HCT116 (cell line): ENCODE results near the gene DDX52. TPM values are rescaled to one million over a fixed set of nuclear protein-coding genes. Genes with fewer than 3 reads are reported as not detected.

Experiments used
- ATAC-seq: fragments of 200-7000 bp; cut with Tn5 transposase; 2 replicates; pipeline ENCODE4 v1.9.1; 2020; ENCODE audit warnings: mild to moderate bottlenecking, moderate library complexity
- BruUV-seq: library from RNA; stranded (reverse); fragments of 400-500 nt; replicated peaks from 2 replicates; lab custom pipeline; 2021; lab: Mats Ljungman, UMichigan
- CTCF ChIA-PET: fragments of 300-600 bp; sonication (Branson Sonifier 250); formaldehyde crosslinking; loops from one replicate; lab custom pipeline; 2021; ENCODE audit warnings: antibody characterized with exemption; lab: Charles Lee
- POLR2A ChIA-PET: fragments of 300-600, 350-600 bp; sonication (Branson Sonifier 250); formaldehyde crosslinking; loops from one replicate; lab custom pipeline; 2021; ENCODE audit warnings: antibody characterized with exemption; lab: Charles Lee
- RAD21 ChIA-PET, 2 experiments: fragments of 300-600 bp; sonication (Branson Sonifier 250); formaldehyde crosslinking; loops; one replicate each; lab custom pipeline; 2023; ENCODE audit warnings: low total read pairs in 2 of 2; ENCODE audit not compliant: uncharacterized antibody in 2 of 2, unreplicated experiment in 2 of 2, low non-redundant PET in 1 of 2; lab: Charles Lee
- DNase-seq: peaks from one replicate; pipeline ENCODE4 v3.0.0-alpha.2; 2010; ENCODE audit warnings: low read depth, low spot score
- H2AFZ ChIP-seq: fragments of 200-600 bp; shearing (Covaris generic), sonication (generic); 2 replicates; pipeline ENCODE4 v1.6.1; 2017; ENCODE audit warnings: low read depth, mixed run types, mixed read lengths, antibody characterized with exemption, low read length; ENCODE audit not compliant: poor library complexity, severe bottlenecking
- H3K27ac ChIP-seq: 2 replicates; pipeline ENCODE4 v1.5.1; 2012; ENCODE audit warnings: low read depth, low read length
- H3K27me3 ChIP-seq: fragments of 200-600 bp; sonication (generic); 2 replicates; pipeline ENCODE4 v1.6.1; 2016; ENCODE audit warnings: mixed run types, low read length, mixed read lengths; ENCODE audit not compliant: insufficient read depth
- H3K36me3 ChIP-seq, 2 experiments: fragments of 200-500 bp in 1 of 2; fragments of 200-600 bp in 1 of 2; sonication (Bioruptor generic) in 1 of 2; sonication (generic) in 1 of 2; 2 replicates each; pipeline versions ENCODE4 v1.5.1 to v1.6.1; 2014 to 2016; ENCODE audit warnings: low read length in 2 of 2, inconsistent platforms in 1 of 2, mixed read lengths in 1 of 2, mixed run types in 1 of 2; ENCODE audit not compliant: insufficient read depth in 2 of 2, control insufficient read depth in 1 of 2
- H3K4me1 ChIP-seq, 2 experiments: fragments of 200-600 bp in 1 of 2; sonication (generic) in 1 of 2; 2 replicates each; pipeline versions ENCODE4 v1.5.1 to v1.6.1; 2012 to 2017; ENCODE audit warnings: low read length in 2 of 2, inconsistent platforms in 1 of 2, mild to moderate bottlenecking in 1 of 2, mixed read lengths in 1 of 2, mixed run types in 1 of 2, moderate library complexity in 1 of 2; ENCODE audit not compliant: insufficient read depth in 2 of 2, control insufficient read depth in 1 of 2
- H3K4me2 ChIP-seq: fragments of 200-600 bp; sonication (generic); 2 replicates; pipeline ENCODE4 v1.6.1; 2017; ENCODE audit warnings: mixed run types, low read length, mixed read lengths
- H3K4me3 ChIP-seq, 2 experiments: fragments of 200-600 bp in 1 of 2; sonication (generic) in 1 of 2; replicated peaks in 1 of 2; 2 replicates each; pipeline ENCODE4 v1.5.1; 2011 to 2016; ENCODE audit warnings: low read length in 2 of 2, control low read depth in 1 of 2, low read depth in 1 of 2, mild to moderate bottlenecking in 1 of 2, mixed read lengths in 1 of 2, mixed run types in 1 of 2
- H3K79me2 ChIP-seq: fragments of 200-600 bp; sonication (generic); 2 replicates; pipeline ENCODE4 v1.6.1; 2017; ENCODE audit warnings: mild to moderate bottlenecking, mixed run types, low read length, moderate library complexity, mixed read lengths; ENCODE audit not compliant: insufficient read depth
- H3K9ac ChIP-seq: fragments of 200-600 bp; sonication (generic); 2 replicates; pipeline ENCODE4 v1.6.1; 2016; ENCODE audit warnings: low read length, mixed read lengths
- H3K9me2 ChIP-seq: fragments of 200-600 bp; sonication (generic), shearing (Covaris generic); 2 replicates; pipeline ENCODE4 v1.6.1; 2017; ENCODE audit warnings: mixed run types, mild to moderate bottlenecking, moderate library complexity; ENCODE audit not compliant: insufficient read depth
- H3K9me3 ChIP-seq, 2 experiments: fragments of 200-500 bp in 1 of 2; fragments of 200-600 bp in 1 of 2; sonication (Bioruptor generic) in 1 of 2; sonication (generic) in 1 of 2; 2 replicates each; pipeline ENCODE4 v1.6.1; 2014 to 2017; ENCODE audit warnings: low read length in 2 of 2, mixed read lengths in 2 of 2, inconsistent platforms in 1 of 2, low read depth in 1 of 2, mild to moderate bottlenecking in 1 of 2, mixed run types in 1 of 2, moderate library complexity in 1 of 2; ENCODE audit not compliant: control insufficient read depth in 1 of 2, insufficient read depth in 1 of 2
- H4K20me1 ChIP-seq: fragments of 200-600 bp; sonication (generic), shearing (Covaris generic); 2 replicates; pipeline ENCODE4 v1.6.1; 2017; ENCODE audit warnings: mixed run types, mild to moderate bottlenecking, moderate library complexity; ENCODE audit not compliant: insufficient read depth
- ATF3 ChIP-seq: IDR thresholded peaks from 2 replicates; pipeline ENCODE4 v1.6.1; 2012
- CBX3 ChIP-seq: IDR thresholded peaks from 2 replicates; pipeline ENCODE4 v1.6.1; 2012; ENCODE audit warnings: low read depth
- EGR1 ChIP-seq: IDR thresholded peaks from 2 replicates; pipeline ENCODE4 v1.6.1; 2012; ENCODE audit warnings: low read depth
- ELF1 ChIP-seq: IDR thresholded peaks from 2 replicates; pipeline ENCODE4 v1.6.1; 2012; ENCODE audit warnings: low read depth, borderline replicate concordance
- EZH2phosphoT487 ChIP-seq: fragments of 200-600 bp; IDR thresholded peaks from 2 replicates; pipeline ENCODE4 v1.6.1; 2018; ENCODE audit warnings: antibody characterized with exemption, borderline replicate concordance
- FOSL1 ChIP-seq: IDR thresholded peaks from 2 replicates; pipeline ENCODE4 v1.6.1; 2012; ENCODE audit warnings: low read depth
- POLR2A ChIP-seq: IDR thresholded peaks from 2 replicates; pipeline ENCODE4 v1.7.0; 2011; ENCODE audit warnings: borderline replicate concordance; ENCODE audit not compliant: insufficient read depth, insufficient read length; ENCODE audit errors: extremely low read depth
- POLR2AphosphoS5 ChIP-seq: IDR thresholded peaks from 2 replicates; pipeline ENCODE4 v1.6.1; 2011; ENCODE audit warnings: mild to moderate bottlenecking, low read depth, low read length, moderate library complexity
- RAD21 ChIP-seq: IDR thresholded peaks from 2 replicates; pipeline ENCODE4 v1.6.1; 2012; ENCODE audit warnings: low read depth, mild to moderate bottlenecking
- SIN3A ChIP-seq: IDR thresholded peaks from 2 replicates; pipeline ENCODE4 v1.6.1; 2012; ENCODE audit warnings: low read depth
- SP1 ChIP-seq: IDR thresholded peaks from 2 replicates; pipeline ENCODE4 v1.6.1; 2012; ENCODE audit warnings: low read depth
- SRF ChIP-seq: IDR thresholded peaks from 2 replicates; pipeline ENCODE4 v1.6.1; 2012; ENCODE audit warnings: low read depth
- YY1 ChIP-seq: IDR thresholded peaks from 2 replicates; pipeline ENCODE4 v1.6.1; 2011; ENCODE audit warnings: low read length, low read depth, moderate library complexity, mild to moderate bottlenecking; ENCODE audit not compliant: insufficient replicate concordance; ENCODE audit errors: extremely low read depth
- ZFX ChIP-seq: fragments of 450-650 bp; IDR thresholded peaks from 2 replicates; pipeline ENCODE4 v1.6.1; 2017
- ZNF274 ChIP-seq: fragments of 200-500 bp; sonication (Bioruptor generic); IDR thresholded peaks from 2 replicates; pipeline ENCODE4 v1.6.1; 2014; ENCODE audit warnings: mild to moderate bottlenecking, low read depth, low read length, inconsistent platforms
- intact Hi-C: fragments of 100-400 bp; cut with micrococcal nuclease; formaldehyde crosslinking; loops from 2 replicates; pipeline ENCODE4 v1.10.0; 2022
- total RNA-seq: library from RNA; stranded (reverse); gene quantifications from one replicate; pipeline ENCODE4 v1.2.1, GENCODE V29; 2021; ENCODE audit not compliant: unreplicated experiment
- TF ChIP-seq, protein P1 (sequence below): IDR thresholded peaks from 2 replicates; pipeline ENCODE4 v1.6.1; 2011; ENCODE audit warnings: mild to moderate bottlenecking, low read length, moderate library complexity; ENCODE audit not compliant: insufficient replicate concordance; ENCODE audit errors: extremely low read depth
- TF ChIP-seq, protein P2 (sequence below): IDR thresholded peaks from 2 replicates; pipeline ENCODE4 v1.6.1; 2012

Gene DDX52
- total RNA-seq, 1 experiment from 2014 or later = 45.4 TPM

- H4K20me1 ChIP-seq = no peaks in the 10 kb centered on the region
- H3K4me3 ChIP-seq = no peak overlapping the region
- DNase-seq = no peak
- no peaks in the 10 kb centered on the region for H3K9me3 ChIP-seq
- H3K27ac ChIP-seq = no peak overlapping the region
- H3K4me1 ChIP-seq = peaks cover 0 to 6% of the 10 kb centered on the region in 2 experiments; a peak in 1 of 4 replicates
- peaks cover 13 to 26% of the 10 kb centered on the region in 2 experiments; a peak in 3 of 4 replicates for H3K36me3 ChIP-seq
- no peaks in the 10 kb centered on the region for H3K79me2 ChIP-seq
- no peak overlapping the region for H3K9ac ChIP-seq
- ATAC-seq = no peak
- BruUV-seq = no TSS peak
- H2AFZ ChIP-seq = no peak overlapping the region
- CTCF ChIA-PET = no interaction called here
- H3K9me2 ChIP-seq = no peaks in the 10 kb centered on the region
- TF ChIP-seq, protein P1, sequence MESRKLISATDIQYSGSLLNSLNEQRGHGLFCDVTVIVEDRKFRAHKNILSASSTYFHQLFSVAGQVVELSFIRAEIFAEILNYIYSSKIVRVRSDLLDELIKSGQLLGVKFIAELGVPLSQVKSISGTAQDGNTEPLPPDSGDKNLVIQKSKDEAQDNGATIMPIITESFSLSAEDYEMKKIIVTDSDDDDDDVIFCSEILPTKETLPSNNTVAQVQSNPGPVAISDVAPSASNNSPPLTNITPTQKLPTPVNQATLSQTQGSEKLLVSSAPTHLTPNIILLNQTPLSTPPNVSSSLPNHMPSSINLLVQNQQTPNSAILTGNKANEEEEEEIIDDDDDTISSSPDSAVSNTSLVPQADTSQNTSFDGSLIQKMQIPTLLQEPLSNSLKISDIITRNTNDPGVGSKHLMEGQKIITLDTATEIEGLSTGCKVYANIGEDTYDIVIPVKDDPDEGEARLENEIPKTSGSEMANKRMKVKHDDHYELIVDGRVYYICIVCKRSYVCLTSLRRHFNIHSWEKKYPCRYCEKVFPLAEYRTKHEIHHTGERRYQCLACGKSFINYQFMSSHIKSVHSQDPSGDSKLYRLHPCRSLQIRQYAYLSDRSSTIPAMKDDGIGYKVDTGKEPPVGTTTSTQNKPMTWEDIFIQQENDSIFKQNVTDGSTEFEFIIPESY = no peak
- TF ChIP-seq ZFX = no peak
- TF ChIP-seq SP1 = no peak
- TF ChIP-seq POLR2AphosphoS5 = no peak
- RAD21 ChIA-PET = no interaction called here
- POLR2A ChIA-PET = no interaction called here
- no peak overlapping the region for H3K4me2 ChIP-seq
- intact Hi-C loops = no loop called here
- H3K27me3 ChIP-seq = no peaks in the 10 kb centered on the region
These were observed 75.7 kb downstream of the DDX52 start for GRCh38 chr17:37567538-37567937.

GRCh38 chr17:37567137-37567536 is 76.1 kb downstream of the DDX52 start:
- RAD21 ChIA-PET = no interaction called here
- no peak overlapping the region for H3K4me3 ChIP-seq
- TF ChIP-seq SRF (no peak), ATF3 (no peak), EGR1 (no peak), SP1 (no peak), EZH2phosphoT487 (no peak), ELF1 (no peak), POLR2A (no peak), FOSL1 (no peak), SIN3A (no peak), ZNF274 (no peak), YY1 (no peak), RAD21 (no peak), CBX3 (no peak)
- TF ChIP-seq, protein P2, sequence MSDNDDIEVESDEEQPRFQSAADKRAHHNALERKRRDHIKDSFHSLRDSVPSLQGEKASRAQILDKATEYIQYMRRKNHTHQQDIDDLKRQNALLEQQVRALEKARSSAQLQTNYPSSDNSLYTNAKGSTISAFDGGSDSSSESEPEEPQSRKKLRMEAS = no peak
- TF ChIP-seq, protein P1 = no peak
- TF ChIP-seq, all 23 proteins: peak for 0
- Histone ChIP-seq H3K4me2 (no peak overlapping the region), H3K9me3 (no peaks in the 10 kb centered on the region), H3K27me3 (no peaks in the 10 kb centered on the region), H3K79me2 (no peaks in the 10 kb centered on the region), H3K4me1 (peaks cover 0 to 6% of the 10 kb centered on the region in 2 experiments; a peak in 1 of 4 replicates), H2AFZ (no peak overlapping the region), H3K9ac (no peak overlapping the region), H3K27ac (no peak overlapping the region), H4K20me1 (no peaks in the 10 kb centered on the region), H3K36me3 (peaks cover 13 to 26% of the 10 kb centered on the region in 2 experiments; a peak in 3 of 4 replicates), H3K9me2 (no peaks in the 10 kb centered on the region)
- no TSS peak for BruUV-seq
- intact Hi-C loops = no loop called here
- ChIA-PET POLR2A (no interaction called here), CTCF (no interaction called here)
- ATAC-seq = no peak
- no peak for DNase-seq
